Measurements from ENCODE around the gene SENP8.

SENP8 gene

DNA sequence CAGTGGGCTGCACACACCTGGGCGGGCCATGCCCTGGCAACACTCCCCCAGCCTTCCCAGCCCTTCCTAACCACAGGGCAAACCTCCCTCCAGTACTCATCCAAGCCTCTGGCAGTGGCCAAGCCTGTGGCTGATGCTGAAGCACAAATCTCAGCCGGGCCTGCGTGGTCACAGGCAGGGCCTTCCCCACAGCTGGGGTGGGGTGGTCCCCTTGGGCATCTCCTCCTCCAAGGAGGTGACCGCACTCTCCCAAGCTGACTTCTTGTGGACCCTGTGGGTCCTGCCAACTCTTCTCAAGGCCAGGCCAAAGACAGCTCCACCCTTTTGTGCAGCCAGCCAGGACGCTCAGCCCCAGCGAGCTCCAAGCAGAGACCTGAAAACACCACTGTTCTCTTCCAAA lies 58.0 kb downstream of the SENP8 start:
- no peak for DNase-seq

DNA sequence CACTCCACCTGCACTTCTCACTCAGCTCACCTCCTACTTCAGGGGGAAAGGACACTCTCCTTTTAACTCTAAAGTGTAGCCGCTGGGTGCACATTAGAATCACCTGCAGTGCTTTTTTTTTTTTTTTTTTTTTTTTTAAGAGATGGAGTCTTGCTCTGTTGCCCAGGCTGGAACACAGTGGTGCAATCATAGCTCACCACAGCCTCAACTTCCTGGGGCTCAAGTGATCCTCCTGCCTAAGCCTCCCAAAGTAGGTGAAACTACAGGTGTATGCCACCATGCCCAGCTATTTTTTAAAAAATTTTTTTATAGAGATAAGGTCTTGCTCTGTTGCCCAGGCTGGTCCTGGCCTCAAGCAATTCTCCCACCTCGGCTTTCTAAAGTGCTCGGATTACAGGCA lies 58.5 kb downstream of the SENP8 start:
- no peak for DNase-seq

DNA sequence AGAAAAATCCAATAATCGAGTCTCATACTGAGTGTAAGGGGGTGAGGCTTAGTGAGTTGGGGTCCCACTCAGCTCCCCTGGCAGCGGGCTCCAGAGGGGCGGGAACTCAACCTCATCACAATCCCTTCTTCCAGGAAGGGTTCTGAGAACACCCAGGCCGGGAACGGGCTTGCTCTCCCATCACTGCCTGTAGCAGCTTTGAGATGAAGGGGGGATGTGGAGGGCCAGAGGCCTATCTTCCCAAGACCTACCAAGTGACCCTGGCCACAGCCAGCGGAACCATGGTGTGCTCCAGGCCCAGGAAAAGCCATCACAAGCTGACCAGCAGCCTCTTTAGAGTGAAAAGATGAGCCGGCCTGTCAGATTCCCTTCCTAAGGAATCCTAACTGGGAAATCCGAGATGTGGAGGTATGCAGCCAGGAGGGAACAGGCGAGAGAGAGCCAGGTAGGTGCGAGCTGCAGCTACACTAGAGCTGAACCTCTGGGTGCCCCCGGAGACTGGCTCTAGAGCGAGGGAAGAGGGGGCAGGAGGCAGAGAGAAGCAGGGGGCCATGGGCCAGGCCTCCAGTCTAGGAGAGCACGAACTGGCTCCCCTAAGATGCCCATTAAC lies 60.9 kb downstream of the SENP8 start:
- DNase-seq = no peak

DNA sequence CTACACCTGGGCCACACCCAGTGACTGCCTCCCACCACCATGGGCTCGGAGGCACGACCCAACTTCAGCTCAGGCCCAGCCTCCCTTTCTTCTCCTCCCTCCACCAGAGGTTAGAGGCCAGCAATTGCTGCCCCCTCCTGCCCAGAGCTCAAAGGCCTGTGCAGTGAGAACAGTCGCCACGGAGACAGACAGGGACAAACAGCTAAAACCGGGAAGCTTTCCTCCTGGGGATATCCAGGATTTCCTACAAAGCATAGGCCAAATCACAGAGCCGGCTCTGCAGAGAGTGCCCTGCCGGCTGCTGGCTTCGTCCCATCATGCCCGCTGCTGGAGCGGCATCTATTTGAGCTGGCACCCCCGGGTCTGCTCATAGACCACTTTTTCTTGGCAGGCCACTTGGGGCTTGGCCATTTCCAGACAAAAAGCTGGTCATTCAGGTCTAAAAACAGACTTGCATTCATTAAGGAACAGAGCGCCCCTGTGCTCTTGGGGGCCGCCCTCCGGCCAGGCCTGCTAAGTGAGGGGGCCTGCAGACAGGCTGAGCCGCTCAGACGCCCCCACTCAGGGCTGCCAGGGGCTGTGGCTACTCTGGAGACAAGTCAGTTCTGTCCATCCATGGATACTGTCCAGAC lies 61.9 kb downstream of the SENP8 start:
- DNase-seq = no peak

DNA sequence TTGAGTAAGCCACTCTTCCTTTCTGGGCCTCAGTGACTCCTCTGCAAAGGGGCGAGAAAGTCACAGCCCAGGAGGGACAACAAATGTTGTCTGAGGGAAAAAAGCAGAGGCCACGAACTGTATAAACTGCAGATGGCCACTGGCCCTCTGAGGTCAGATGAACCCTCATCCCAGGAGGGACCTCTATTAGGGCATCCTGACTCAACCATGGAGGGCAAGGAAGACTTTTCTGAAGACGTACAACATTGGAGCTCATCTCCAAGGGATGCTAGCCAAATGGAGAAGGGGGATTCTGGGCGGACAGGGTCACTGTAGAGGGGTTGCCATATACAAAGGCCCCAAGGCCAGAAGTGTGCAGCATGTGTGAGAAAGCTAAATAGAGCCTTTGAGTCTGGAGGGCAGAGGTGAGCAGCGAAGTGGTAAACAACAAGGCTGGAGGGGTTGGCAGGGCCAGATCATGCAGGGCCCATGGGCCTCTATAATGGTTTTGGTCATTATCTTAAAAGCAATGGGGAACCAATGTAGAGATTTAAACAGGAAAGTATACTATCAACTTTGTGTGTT lies 62.6 kb downstream of the SENP8 start:
- DNase-seq = no peak

DNA sequence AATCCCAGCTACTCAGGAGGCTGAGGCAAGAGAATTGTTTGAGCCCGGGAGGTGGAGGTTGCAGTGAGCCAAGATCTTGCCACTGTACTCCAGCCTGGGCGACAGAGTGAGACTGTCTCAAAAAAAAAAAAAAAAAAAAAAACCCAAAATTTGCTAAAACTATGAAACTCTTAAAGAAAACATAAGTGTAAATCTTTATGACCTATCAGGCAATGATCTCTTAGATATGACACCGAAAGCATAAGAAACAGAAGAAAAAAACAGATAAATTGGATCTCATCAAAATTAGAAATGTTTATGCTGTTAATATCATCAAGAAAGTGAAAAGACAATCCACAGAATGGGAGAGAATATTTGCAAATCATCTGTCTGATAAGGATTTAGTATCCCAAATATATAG lies 64.0 kb downstream of the SENP8 start:
- no peak for DNase-seq

DNA sequence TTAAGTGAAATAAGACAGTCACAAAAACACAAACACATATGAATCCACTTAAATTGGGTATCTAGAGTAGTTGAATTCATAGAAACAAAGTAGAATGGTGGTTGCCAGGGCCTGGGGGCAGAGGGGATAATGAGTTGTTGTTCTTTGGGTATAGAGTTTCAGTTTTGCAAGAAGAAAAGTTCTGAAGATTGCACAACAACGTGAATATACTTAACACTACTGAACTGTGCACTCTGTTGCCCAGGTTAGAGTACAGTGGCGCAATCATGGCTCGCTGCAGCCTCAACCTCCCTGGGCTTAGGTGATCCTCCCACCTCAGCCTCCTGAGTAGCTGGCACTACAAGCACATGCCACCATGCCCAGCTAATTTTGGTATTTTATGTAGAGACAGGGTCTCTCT lies 64.5 kb downstream of the SENP8 start:
- DNase-seq = no peak

DNA sequence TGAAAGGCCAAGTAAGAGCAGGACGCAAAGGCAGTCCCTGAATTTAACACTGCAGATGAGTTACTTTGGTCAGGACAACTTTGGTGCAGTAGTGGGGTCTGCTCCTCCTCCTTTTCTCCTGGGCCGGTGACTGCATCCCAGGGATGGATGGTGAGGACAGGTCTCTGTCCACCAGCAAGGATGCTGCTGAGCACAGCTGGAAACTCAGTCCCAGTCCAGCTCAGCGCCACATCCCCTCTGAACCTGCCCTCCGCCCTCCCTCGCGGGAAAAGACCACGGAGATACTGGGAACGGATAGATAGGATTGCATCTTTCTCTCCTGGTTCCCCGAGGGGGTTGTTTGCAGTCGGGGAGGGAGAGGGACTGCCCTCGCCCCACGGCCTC lies 65.6 kb downstream of the SENP8 start:
- DNase-seq = no peak

DNA sequence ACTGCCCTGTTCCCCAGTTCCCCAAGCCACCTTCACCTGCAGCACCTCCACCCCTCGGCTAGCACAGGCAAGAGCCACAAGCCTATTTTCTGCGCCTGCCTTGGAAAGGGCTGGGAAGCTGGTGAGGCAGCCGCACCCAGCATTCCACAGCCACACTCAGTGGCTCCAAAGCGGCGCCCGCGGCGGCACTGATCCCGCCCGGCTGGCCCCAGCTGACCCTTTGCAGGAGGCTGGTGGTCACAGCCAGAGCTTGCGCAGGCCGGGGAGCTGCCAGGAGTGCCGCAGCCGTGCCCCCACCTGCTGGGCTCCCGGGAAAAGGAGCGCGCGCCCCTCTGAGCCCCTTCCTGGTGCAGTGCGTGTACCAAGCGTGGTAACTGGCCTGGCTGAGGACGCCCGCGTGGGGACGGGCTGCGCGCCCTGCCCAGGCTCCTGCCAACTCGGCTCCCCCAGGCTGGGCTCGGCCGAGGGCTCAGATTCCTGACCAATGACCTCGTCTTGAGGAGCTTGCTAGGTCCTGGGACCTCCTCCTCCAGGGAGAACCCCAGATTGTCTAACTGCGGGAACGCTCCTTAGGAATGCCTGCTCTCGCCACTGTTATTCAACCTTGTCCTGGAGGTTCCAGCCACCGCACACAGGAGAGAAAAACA lies 66.1 kb downstream of the SENP8 start:
- DNase-seq = no peak

DNA sequence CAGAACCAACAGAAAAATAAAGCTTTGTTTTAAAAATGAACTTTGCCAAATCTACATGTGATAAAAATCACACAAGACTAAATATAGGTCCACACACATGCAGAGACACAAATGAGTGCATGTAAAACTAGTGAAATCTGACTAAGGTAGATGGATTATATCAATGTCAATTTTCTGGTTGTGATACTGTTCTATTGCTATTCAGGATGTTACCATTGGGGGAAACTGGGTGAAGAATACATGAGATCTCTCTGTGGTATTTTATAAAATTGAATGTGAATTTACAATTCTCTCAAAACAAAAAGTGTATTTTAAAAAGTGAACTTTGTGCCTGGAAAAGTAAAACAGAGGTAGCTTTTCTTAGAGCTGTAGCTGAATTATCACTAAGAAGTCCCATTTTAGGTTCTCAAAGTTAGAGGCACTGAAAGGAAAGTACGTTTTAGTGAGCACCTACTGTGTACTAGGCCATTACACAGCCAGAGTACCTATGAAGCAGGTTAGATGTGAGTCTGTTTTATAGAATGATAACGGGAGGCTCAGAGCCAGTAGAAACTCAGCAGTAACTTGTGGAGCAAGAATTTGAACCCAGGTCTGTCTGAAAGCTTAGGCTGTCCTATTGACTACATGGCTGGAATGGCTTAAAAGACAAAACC lies 71.2 kb downstream of the SENP8 start:
- DNase-seq = no peak

DNA sequence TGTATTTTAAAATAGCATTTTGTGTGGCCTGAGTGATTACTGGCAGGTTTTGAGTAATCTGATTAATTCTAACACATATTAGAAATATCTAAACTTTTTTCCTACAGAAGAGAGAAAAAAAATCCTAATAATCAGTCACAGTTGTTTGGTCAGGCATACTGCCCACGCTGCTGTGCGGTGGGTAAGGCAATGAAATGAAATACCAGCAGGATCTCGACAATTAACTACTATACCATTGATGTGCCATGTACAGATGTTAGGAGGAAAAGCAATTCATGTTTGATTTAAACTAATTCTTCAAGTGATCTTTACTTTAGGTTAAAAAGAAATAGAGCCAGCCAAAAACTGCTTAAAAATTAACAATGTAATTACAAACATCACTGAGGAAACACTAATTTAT lies 74.2 kb downstream of the SENP8 start:
- DNase-seq = no peak

All from SIG-M5 (cell line).